Panc1 (cell line): Measurements from ENCODE around the gene VEZF1.

Experiments used
- CTCF ChIP-seq: fragments of 450-650 bp; IDR thresholded peaks from 2 replicates; pipeline ENCODE4 v1.5.1; 2017; ENCODE audit warnings: mild to moderate bottlenecking
- POLR2AphosphoS5 ChIP-seq: IDR thresholded peaks from 2 replicates; pipeline ENCODE4 v1.6.1; 2012; ENCODE audit warnings: mild to moderate bottlenecking, low read depth, low read length, moderate library complexity

DNA sequence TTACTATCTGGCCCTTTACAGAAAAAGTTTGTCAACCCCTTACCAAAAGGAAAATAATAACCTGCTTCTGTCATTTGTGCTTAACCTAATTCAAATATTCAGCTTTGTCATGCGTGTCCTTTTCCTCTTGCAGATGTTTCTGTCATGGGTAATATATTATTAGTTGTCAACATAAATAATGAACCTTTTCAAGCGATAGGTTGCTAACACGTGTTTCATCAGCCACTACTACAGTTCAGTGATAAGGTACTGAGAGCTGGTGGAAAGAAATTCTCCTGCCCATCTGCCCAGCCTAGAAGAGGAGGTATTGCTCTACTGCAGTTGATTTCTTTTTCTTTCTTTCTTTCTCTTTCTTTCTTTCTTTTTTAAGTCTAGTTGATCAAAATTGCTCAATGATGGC lies 31.0 kb upstream of the VEZF1 start:
- TF ChIP-seq CTCF = no peak
- no peak for TF ChIP-seq POLR2AphosphoS5
